Prostate gland (tissue), 2 donors: ENCODE measurements around the gene CHSY1.

Experiments used
- POLR2AphosphoS5 ChIP-seq: sonication (generic); formaldehyde crosslinking; IDR thresholded peaks from one replicate; pipeline ENCODE4 v1.6.1; 2017; ENCODE audit warnings: antibody characterized with exemption
- TF ChIP-seq, protein P1 (sequence below), 4 experiments: fragments of 200-600 bp in 2 of 4; fragments of 450-650 bp in 2 of 4; sonication (generic) in 2 of 4; IDR thresholded peaks; 1 replicate in 3 of 4; 2 replicates in 1 of 4; pipeline ENCODE4 v1.5.1; 2016 to 2019; ENCODE audit warnings: antibody characterized with exemption in 4 of 4, mild to moderate bottlenecking in 2 of 4, moderate library complexity in 2 of 4

DNA sequence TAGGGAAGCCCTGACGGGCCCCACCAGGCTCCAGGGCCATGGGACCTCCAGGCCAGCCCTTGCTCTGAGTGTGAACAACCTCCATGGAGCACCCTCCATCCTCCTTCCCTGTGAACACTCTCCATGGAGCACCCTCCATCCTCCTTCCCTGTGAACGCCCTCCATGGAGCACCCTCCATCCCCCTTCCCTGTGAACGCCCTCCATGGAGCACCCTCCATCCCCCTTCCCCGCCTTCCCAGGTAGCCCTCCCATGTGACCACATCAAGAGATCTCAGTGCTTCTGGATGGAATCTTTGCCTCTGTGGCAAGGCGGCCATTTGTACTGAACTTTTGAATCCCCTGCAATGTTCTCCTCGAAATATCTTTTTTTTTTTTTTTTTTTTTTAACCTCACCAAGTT is 66.5 kb downstream of the CHSY1 start:
- TF ChIP-seq, protein P1, sequence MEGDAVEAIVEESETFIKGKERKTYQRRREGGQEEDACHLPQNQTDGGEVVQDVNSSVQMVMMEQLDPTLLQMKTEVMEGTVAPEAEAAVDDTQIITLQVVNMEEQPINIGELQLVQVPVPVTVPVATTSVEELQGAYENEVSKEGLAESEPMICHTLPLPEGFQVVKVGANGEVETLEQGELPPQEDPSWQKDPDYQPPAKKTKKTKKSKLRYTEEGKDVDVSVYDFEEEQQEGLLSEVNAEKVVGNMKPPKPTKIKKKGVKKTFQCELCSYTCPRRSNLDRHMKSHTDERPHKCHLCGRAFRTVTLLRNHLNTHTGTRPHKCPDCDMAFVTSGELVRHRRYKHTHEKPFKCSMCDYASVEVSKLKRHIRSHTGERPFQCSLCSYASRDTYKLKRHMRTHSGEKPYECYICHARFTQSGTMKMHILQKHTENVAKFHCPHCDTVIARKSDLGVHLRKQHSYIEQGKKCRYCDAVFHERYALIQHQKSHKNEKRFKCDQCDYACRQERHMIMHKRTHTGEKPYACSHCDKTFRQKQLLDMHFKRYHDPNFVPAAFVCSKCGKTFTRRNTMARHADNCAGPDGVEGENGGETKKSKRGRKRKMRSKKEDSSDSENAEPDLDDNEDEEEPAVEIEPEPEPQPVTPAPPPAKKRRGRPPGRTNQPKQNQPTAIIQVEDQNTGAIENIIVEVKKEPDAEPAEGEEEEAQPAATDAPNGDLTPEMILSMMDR (IDR thresholded peaks at IDR 0.05) = no peak
- no peak for TF ChIP-seq POLR2AphosphoS5
